Nucleus accumbens (tissue), 56 donors: ENCODE measurements around the gene MUS81.

ENCODE experiments used
- DNase-seq, 56 donors: peaks; one replicate each; lab custom pipeline; 2025; lab: John Stamatoyannopoulos, UW

Gene MUS81

DNA sequence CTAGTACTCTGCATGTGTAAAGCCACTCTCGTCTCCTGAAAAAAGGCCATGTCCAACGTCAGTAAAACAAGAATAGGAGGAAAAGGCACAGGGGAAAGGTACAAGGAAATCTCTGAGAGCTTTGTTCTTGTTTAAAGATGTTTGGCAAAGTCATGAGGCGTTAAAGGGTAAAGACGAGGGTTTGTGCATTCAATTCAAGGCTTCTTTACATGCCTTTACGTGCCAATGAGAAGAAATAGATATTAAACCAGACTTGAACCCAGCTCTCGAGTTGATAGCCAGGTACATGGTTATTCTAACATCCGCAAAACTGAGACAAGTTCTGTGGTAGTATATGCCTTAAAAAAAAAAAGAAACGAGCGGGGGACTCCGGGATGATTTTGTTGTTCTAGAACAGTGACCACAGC lies 1.5 kb upstream of the MUS81 start:
- DNase-seq: no peak

DNA sequence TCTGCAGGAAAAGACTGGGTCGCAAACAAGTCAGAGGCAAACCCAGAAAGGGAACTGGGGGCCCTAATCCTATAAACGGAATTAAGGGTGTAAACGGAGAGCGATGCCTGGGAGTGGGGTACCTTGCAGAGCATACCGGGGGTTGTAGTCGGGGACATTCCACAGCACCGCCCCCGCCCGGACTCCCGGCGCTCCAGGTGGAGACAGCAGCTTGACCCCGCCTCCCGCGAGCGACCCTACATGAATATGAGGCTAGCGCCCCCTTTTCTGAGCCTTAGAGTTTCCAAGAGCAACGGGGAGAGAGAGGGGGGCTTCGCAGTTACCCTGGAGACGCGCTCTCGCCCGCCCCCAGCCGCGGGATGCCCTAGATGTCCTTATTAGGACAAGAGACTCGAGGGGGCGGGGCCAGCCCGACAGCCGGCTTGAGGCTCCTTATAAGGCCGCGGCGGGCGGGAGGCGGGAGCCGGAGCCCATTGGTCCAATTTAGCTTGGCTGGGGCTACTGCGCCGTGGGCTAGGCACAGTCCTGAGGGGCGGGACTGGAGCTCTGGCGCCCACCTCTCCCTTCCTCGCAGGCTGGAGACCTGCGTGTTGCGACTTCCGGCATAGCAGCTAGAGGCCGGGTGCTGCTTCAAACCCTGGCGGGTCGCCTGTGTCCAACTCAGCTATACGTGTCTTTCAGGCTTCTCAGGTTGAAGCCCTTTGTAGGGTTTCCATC lies 980 bp upstream of the MUS81 start:
- peak; percentile 61 to 99 (median 92) for DNase-seq

DNA sequence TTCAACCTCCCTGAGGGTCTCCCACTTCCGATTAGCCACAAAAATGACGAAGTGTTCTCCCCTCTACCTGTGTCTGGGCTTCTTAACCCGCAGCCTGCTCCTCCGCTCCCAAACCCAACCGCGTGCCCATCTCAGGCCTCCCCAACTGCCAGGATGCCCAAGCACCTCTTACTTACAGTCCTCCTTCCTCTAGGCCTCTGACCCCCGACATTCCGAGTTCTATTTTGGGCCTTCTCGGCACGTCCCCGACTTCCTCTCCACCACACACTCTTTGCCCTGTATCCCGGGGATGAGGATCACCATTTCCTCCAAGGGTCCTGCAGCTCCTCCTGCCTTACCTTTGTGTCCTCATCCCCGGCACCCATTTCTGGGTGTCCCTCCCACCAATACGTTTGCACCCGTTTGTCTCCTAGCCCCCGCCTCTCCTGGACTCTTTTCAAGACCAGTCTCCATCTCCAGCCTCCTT lies 388 bp upstream of the MUS81 start:
- peak in 15 of 56 donors; percentile 55 to 85 (median 75) for DNase-seq

DNA sequence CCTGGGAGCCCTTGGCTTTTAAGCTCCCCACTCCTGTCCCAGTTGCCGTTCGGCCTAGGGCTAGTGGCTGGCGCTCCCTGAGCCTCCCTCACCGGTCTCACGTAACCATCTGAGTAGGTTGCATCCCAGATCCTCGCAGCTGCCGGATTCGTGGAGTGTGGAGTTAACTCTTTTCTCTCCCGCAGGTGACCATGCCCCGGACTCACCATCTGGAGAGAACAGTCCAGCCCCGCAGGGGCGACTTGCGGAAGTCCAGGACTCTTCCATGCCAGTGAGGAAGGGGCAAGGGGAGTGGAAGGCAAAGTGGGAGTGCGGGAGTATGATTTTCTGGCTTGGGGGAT lies 902 bp downstream of the MUS81 start:
- no peak for DNase-seq

DNA sequence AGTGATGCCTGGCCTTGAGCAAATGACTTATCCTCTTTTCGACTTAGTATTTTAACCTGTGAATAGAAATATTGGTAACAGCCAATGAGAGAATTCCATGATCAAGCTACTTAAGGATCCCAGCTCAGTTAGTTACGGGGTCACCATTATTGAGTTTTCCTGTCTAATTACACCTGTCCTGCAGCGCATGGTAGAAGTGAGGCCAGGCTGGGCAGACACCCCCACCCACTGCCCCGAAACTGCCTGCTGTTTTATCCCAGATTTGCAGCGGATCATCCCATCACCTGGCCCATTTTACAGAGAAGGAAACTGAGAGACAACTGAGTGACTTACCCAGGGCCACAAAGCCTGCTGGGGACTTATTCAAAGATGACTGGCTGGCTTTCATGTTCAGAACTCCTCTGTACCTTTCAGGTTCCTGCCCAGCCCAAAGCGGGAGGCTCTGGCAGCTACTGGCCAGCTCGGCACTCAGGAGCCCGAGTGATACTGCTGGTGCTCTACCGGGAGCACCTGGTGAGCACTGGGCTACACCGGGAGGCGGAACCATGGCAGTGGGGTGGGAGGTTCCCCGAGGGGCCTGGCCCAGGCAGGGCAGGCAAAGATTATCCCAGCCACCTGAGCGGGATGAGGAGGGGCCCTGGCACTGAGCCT lies 1.4 kb downstream of the MUS81 start:
- DNase-seq: no peak

DNA sequence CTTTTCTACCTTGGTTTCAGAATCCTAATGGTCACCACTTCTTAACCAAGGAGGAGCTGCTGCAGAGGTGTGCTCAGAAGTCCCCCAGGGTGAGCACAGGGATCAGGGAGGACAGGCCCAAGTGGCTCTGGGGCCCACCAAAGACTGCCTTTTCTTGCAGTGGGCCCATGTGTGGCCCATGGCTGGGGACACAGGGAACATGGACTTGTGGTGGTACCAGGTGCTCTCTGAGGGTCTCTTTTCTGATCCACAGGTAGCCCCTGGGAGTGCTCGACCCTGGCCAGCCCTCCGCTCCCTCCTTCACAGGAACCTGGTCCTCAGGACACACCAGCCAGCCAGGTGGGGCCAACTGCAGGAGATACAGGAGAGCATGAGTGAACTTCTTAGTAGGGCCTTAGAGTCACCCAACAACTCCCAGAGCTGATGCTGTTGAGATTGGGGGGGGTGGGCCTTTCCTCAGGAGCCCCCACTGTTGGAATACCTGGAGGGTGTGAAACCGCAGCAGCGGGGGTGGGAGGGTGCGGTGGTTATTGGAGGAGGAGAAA lies 2.0 kb downstream of the MUS81 start:
- DNase-seq: no peak

DNA sequence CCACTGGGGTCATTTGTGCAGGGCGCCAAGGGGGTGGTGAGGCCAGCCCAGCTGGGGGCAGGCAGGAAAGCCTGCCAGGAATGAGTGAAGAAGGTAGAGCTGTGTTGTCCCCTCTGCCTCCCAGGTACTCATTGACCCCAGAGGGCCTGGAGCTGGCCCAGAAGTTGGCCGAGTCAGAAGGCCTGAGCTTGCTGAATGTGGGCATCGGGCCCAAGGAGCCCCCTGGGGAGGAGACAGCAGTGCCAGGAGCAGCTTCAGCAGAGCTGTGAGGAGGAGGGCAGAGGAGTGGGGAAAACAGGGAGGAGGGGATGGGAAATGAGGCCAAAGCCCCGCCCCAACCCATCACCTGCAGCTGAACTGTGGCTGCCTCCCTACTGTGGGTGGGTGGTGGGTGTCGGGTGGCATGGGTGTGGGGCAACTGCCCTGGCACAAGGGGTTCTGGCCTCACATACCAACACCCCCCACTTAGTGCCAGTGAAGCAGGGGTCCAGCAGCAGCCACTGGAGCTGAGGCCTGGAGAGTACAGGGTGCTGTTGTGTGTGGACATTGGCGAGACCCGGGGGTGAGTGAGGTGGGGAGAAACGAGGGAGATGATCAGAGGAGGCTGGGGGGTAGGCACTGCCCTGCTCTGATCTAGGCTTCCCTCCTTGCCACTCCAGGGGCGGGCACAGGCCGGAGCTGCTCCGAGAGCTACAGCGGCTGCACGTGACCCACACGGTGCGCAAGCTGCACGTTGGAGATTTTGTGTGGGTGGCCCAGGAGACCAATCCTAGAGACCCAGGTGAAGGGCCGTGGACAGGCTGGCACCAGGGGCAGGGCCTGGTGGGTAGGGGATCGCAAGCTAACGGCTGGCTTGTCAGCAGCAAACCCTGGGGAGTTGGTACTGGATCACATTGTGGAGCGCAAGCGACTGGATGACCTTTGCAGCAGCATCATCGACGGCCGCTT lies 3.0 kb downstream of the MUS81 start:
- no peak for DNase-seq

DNA sequence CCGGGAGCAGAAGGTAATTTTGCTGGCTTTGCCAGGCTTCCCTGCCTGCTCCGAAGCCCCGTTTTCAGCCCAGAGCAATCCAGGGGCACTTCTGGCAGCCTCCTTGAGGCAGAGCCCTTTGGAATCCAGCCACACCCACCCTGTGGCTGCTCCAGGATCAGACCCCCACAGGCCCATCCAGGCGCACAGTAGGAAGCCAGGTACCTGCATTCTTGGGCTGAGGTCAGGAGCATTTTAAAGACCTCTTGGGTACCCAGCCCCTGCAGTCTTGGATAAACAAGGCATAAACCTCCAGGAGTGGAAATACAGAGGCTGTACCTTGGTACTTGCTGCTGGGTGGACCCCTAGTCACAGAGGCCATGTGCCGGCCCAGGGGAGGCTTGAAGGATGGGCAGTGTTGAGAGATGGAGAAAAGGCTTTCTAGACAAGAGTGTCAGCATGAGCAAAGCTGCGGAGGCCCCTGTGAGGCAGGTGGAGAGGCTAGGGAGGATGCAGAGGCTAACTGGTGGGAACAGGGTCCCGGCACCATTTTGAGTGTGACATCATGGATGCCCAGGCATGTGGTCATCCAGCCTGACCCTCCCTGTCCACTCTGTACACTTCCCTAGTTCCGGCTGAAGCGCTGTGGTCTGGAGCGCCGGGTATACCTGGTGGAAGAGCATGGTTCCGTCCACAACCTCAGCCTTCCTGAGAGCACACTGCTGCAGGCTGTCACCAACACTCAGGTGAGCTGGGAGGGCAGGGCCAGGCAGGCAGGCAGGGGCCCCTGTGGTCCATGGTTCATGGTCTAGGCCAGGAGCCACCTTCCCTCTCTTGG lies 3.9 kb downstream of the MUS81 start:
- no peak for DNase-seq

DNA sequence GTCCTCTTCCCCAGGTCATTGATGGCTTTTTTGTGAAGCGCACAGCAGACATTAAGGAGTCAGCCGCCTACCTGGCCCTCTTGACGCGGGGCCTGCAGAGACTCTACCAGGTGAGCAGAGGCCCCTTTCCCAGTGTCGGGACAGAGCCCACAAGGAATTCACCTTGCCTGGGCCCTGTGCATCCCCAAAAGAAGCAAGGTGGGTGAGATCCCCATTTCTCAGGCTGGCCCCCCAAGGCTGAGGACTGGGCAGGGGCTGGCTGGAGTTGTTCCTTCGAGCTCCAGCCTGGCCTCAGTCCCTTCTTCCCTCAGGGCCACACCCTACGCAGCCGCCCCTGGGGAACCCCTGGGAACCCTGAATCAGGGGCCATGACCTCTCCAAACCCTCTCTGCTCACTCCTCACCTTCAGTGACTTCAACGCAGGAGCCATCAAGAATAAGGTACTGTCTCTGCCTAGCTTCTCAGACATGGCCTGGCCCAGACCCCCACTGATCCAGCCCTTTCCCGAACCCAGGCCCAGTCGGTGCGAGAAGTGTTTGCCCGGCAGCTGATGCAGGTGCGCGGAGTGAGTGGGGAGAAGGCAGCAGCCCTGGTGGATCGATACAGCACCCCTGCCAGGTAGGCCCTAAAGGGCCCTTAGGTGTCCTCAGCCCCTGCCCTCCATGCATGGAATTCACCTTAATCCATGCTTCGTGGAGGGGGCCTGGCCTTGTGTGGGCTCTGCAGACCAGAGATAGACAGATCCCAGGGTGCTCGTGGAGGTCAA lies 4.7 kb downstream of the MUS81 start:
- DNase-seq: no peak

DNA sequence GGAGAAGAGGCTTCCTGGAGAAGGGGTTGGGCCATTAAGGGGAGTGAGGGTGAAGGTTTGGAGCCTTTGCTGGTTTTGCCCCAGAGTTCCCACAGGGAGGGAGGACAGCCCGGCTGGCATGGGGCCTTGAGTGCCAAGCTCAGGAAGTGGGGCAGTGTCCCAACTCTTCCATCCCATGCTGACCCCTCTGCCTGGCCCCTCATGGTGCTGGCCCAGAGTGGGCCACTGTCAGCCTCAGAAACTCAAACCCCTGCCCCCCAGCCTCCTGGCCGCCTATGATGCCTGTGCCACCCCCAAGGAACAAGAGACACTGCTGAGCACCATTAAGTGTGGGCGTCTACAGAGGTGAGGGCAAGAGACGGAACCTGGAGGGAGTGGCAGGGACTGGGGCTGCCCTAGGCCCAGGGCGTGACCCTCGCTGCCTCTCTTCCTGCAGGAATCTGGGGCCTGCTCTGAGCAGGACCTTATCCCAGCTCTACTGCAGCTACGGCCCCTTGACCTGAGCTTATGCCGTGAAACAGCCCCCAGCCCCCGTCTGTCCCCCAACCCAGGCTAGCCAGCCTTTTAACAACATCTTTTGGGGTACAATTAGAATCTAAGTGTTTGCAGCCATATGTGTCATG lies 5.4 kb downstream of the MUS81 start:
- DNase-seq: no peak

DNA sequence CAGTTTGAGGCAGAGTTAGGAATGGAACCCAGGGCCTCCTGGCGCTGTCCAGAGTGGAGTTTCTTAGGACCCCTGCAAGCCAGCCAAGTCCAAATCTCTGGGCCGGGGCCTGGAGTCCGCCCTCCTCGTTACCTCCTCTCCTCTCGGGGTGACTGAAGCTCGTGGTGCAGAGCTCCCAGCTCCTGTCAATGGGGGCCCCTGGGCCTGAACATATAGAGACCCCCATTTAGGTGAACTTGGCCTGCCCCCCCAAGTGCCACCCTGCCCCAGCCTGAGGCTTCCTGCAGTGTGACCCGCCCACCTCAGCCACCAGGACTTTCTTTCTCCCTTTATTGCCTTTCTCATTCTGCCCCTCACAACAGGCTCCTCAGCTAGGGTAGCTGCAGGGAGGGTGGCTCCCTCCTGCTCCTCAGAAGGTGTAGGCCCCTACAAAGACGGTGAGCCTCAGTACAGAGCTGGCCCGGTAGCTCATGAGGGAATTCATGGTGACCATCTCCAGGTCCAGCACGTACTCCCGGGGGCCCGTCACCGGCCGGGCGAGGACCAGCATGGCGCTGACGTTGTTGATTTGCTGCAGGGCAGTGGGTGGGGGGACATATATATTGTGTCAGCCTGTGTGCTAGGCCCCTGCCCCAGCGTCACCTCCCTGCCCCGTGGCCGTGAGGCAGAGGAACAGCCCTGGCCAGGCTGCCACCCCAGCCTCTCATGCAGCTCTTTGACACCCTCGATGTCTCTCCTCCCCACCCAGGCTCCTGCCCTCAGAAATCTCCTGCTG lies 6.5 kb downstream of the MUS81 start:
- DNase-seq: no peak

DNA sequence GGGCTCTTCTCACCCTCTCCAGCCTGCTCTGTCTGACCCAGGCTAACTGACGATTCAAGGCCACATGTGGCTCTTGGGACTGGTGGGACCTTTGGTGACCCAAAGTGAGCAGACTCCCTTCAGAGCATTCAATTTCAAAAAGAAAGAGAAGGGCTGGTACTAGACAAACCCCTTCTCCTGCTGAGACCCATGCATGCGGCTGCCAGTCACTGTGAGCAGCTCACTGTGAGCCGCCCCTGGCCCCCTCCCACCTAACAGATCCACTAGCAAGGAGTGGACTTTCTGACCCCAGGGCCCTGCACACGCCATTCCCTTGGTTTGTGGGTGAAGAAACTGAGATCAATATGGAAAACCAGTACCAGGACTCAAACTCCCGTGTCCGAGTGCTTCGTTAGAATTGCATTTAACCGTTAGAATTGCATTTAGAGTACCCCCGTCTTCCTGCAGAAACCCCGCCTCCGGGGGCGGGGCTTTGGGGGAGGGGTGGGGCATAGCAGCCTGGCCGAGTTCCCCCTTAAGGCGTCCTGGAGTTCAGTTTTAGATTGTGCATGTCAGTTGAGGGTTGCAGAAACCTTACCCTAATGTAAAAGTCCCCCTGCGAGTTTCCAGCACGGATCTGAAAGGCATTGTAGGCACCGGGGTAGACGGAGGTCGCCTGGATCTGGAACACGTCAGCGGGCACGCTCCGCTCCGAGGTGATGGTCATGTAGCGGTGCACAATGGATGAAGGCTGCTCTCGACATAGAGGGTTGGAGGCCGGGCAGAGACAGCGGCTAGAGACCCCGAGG lies 7.2 kb downstream of the MUS81 start:
- no peak for DNase-seq

DNA sequence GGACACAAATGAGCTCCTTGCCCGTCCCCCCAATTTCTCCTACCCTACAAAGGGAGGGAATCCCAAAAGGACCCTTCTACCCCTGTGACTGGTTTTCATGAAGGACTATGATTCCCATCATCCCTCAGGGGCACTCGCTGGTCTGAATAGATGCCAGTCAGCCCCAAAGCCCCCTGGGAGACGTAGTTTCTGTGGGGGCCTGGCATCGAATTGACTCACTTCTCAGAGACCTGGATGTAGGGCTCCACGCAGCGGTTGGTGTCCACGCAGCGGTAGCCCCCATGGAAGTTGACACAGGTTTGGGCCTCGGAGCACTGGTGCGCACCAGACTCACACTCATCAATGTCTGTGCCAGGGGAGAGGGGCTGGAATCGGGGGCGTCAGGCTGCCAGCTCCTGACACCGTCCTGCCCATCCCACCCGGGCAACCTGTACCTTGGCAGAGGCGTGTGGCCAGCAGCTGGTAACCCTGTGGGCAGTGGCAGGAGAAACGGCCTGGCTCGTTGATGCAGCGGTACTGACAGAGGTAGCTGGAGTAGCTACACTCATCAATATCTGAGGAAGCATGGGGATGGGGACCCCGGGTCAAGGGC lies 7.9 kb downstream of the MUS81 start:
- DNase-seq: peak in 10 of 56 donors; percentile 14 to 56 (median 25)

DNA sequence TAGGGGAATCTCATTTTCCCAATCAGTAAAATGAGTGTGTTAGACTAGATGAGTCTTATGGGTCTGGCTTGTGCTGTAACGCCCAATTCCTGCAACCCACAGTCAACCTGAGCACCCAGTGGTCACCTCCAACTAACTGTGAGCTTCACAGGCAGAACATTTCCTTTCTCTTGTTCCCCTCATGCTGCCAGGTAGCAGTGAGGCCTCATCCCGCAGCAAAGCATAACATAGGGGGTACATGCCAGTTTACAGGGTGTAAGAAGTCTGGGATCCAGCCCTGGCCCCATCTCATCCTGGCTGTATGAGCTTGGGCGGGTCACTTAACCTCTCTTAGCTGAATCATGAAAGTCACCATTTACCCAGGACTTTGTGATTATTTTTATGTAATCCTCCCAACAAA lies 8.7 kb downstream of the MUS81 start:
- no peak for DNase-seq

DNA sequence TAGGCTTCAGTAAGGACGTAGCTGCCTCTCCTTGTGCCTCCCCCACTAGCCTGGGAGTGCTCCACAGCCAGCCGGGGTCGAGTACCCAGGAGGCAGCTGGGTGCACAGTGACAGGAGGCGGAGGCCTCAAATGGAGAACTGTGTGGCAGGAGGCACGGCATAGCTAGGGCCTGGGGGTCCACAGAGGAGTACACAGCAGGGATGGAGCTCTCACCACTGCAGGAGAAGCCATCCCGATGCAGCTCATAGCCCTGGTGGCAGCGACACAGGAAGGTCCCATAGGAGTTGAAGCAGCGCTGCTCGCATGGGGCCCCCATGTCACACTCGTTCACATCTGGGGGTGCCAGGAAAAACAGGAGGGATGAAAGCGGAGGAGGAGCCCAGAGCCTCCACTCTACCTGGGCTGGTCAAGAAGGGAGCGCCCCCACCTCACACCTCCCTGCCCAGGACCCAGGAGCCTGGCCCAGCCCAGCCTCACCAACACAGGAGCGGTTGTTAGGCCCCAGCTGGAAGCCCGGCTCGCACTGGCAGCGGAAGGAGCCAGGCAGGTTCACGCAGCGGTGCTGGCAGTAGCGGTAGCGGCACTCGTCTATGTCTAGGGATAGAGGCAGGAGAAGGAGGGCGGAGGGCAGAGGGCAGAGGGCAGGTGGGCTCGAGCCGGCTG lies 9.5 kb downstream of the MUS81 start:
- no peak for DNase-seq

DNA sequence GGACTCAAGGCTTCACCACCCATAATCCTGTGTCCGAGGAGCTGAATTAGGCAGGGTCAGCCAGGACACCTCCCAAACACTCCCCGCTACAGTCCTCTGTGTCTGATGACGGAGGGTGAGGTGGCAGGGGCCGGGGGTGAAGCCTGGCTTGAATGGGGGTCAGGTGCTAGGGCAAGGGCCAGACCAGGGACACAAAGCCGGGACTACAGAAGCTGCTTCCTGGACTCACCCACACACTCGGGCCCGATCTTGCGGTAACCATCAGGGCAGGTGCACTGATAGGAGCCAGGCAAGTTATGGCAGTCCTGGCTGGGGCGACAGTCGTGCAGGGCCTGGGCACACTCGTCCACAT lies 10.1 kb downstream of the MUS81 start:
- DNase-seq: no peak
